Keratinocyte (primary cell): Measurements from ENCODE around the gene FAM177B.

Experiments used
- CTCF ChIP-seq, 3 experiments: IDR thresholded peaks in 1 of 3; conservative IDR thresholded peaks in 1 of 3; optimal IDR thresholded peaks in 1 of 3; 2 replicates in 2 of 3; 3 replicates in 1 of 3; pipeline versions ENCODE3 to v1.5.1; 2011; ENCODE audit warnings: low read length in 3 of 3, mild to moderate bottlenecking in 3 of 3, moderate library complexity in 2 of 3, control low read depth in 1 of 3, inconsistent platforms in 1 of 3; ENCODE audit not compliant: insufficient read depth in 2 of 3; ENCODE audit errors: extremely low read depth in 1 of 3
- EZH2 ChIP-seq: IDR thresholded peaks from one replicate; pipeline ENCODE4 v1.6.1; 2012; ENCODE audit warnings: inconsistent platforms, mild to moderate bottlenecking, low read length, moderate library complexity

DNA sequence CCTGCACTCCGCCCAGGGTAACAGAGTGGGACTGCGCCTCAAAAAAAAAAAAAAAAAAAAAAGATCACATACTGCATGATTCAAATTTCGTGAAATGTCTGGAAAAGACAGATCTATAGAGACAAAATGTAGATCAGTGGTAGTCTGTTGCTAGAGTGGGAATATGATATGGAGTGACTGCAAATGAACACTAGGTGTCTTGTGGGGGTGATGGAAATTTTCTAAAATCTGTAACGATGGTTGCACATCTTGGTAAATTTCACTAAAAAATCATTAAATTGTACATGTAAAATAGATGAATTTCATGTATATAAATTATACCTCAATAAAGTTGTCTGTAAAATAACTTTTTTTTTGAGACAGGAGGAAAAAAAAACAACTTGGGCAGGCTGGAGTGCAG is 30.2 kb upstream of the FAM177B start:
- TF ChIP-seq CTCF (optimal IDR thresholded peaks at IDR 0.05 in 1 of 3, IDR thresholded peaks at IDR 0.05 in 1 of 3, conservative IDR thresholded peaks at IDR 0.05 in 1 of 3; ENCODE audit: extremely low read depth in 1 of 3, insufficient read depth in 2 of 3, low read length in 3 of 3) (peak in 1 of 3 experiments; percentile 10), EZH2 (no peak)
